Stimulated activated CD8-positive, alpha-beta memory T cell treated with anti-CD3 and anti-CD28 coated beads, Interleukin-2, amount 100 ng/mL, for 1 hour (primary cell): ENCODE data around the gene GAA.
"Not testable (repeated sequence)": the region's sequence is repeated elsewhere in the genome, so short reads cannot be mapped to it uniquely, and the experiment has no call there.

ENCODE experiments used
- DNase-seq, 2 donors: peaks; one replicate each; pipeline ENCODE4 v3.0.0-alpha.2; 2020; ENCODE audit warnings: low read depth in 2 of 2

Gene GAA

GRCh38 chr17:80145076-80146075 is 44.0 kb downstream of the GAA start:
- DNase-seq: no peak

- DNase-seq: no peak
Measured at GRCh38 chr17:80146121-80147034, 45.0 kb downstream of the GAA start.

GRCh38 chr17:80147035-80147822 is 45.8 kb downstream of the GAA start, which contains the start of gene EIF4A3:
TSS of gene EIF4A3 (minus strand) at chr17:80147128. CDS start at chr17:80146961, 167 bp downstream.
- DNase-seq: peak; percentile 91 to 94

- no peak for DNase-seq
Measured at GRCh38 chr17:80151333-80151732, 50.0 kb downstream of the GAA start.

GRCh38 chr17:80152081-80152702 is 50.8 kb downstream of the GAA start:
- DNase-seq: no peak

- no peak for DNase-seq
Measured at GRCh38 chr17:80153004-80153403, 51.6 kb downstream of the GAA start.

- no peak for DNase-seq
Measured at GRCh38 chr17:80154166-80154565, 52.8 kb downstream of the GAA start.

GRCh38 chr17:80155600-80155999 is 54.2 kb downstream of the GAA start:
- DNase-seq: not testable (repeated sequence)

- DNase-seq: no peak
Measured at GRCh38 chr17:80158846-80159245, 57.5 kb downstream of the GAA start.

GRCh38 chr17:80160536-80160935 is 59.2 kb downstream of the GAA start:
- DNase-seq: no peak

GRCh38 chr17:80163336-80163735 is 62.0 kb downstream of the GAA start:
- DNase-seq: no peak

- no peak for DNase-seq
Measured at GRCh38 chr17:80164185-80164584, 62.8 kb downstream of the GAA start.

- DNase-seq: no peak
Measured at GRCh38 chr17:80166446-80166845, 65.1 kb downstream of the GAA start.

GRCh38 chr17:80168371-80168770 is 67.0 kb downstream of the GAA start:
- DNase-seq: no peak

- DNase-seq: no peak
Measured at GRCh38 chr17:80169107-80169506, 67.7 kb downstream of the GAA start.
